NCI-H460 (cell line): Measurements from ENCODE around the gene OR4N2. TPM values are rescaled to one million over a fixed set of nuclear protein-coding genes. Genes with fewer than 3 reads are reported as not detected.
"Not testable (repeated sequence)": the region's sequence is repeated elsewhere in the genome, so short reads cannot be mapped to it uniquely, and the experiment has no call there.

Source experiments
- DNase-seq: peaks from one replicate; pipeline ENCODE4 v3.0.0-alpha.2; 2016; ENCODE audit warnings: low read depth; ENCODE audit errors: extremely low read depth
- polyA plus RNA-seq: library from polyadenylated mRNA; depleted of rRNA; stranded (reverse); fragments of >200 nt; gene quantifications from 2 replicates; pipeline ENCODE4 v1.2.3, GENCODE V29; 2014; cell fraction: nucleus; rRNA removed
- total RNA-seq: library from RNA; depleted of rRNA; stranded (reverse); fragments of >200 nt; shearing (Covaris generic); gene quantifications from 2 replicates; pipeline ENCODE4 v1.2.3, GENCODE V29; 2014; rRNA removed

The OR4N2 gene, protein sequence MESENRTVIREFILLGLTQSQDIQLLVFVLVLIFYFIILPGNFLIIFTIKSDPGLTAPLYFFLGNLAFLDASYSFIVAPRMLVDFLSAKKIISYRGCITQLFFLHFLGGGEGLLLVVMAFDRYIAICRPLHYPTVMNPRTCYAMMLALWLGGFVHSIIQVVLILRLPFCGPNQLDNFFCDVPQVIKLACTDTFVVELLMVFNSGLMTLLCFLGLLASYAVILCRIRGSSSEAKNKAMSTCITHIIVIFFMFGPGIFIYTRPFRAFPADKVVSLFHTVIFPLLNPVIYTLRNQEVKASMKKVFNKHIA
- not detected in 2 replicates for total RNA-seq
- polyA plus RNA-seq, result not detected in 2 replicates

DNA sequence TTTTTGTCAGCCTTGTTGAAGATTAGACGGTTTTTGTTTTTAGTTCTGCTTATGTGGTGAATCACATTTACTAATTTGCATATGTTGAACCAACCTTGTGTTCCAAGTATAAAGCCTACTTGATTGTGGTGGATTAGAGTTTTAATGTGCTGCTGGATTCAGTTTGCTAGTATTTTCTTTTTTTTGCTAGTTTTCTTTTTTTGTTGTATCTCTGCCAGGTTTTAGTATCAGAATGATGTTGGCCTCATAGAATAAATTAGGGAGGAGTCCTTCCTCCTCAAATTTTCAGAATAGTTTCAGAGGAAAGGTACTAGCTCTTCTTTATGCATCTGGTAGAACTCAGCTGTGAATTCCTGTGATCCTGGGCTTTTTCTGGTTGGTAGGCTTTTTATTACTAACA, at the start of gene OR4N2:
Gene OR4N2, plus strand, starts transcription at position 301 of the 400 bp plus-strand sequence. CDS start 23,679 bp downstream, outside the sequence.
- DNase-seq, result not testable (repeated sequence)

DNA sequence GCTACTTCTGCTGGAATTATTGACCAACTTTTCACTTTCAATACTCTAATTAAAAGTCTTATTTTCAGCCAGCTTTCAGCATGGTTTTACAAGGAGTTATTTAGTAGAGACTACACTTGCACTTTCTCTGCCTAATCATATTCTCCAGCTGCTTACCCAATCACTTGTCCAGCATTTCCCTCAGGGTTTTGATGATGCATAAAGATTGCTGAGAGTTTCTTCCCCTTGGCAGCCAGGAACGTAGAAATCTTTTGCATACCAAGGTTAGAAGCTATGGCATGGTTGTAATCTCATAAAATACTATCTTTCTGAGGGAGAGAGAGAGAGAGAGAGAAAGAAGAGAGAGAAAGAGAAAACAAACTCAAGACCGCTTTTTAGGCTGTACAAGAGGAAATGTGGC, 49.4 kb upstream of the OR4N2 start:
- no peak for DNase-seq

GRCh38 chr14:19771491-19771890, 32.1 kb upstream of the OR4N2 start:
- DNase-seq, result not testable (repeated sequence)

DNA sequence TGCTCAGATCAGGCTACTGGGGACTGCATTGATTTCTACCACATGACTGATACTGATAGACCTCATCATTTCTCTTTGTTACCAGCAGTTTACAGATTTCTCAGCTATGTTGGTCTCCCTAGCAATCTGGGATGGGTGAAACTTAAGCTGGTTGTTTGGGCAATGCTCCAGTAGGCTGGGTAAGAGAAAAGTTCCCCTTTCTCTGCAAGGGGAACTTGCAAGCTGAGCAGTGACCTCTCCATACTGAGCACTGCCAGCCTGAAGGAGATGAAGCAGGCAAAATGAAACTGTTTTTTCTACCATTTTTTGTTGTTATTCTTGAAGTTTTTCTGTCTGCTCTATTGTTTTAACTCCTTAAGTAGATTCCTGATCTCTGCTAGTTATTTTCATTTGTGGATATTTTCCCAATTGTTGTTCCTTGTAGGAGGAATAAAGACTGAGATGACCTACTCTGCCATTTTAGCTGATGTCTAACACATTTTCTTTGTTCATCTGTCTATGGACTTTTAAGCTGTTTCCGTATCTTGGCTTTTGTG, 31.6 kb upstream of the OR4N2 start:
- no peak for DNase-seq

GRCh38 chr14:19772454-19772853, 31.1 kb upstream of the OR4N2 start:
- DNase-seq, result not testable (repeated sequence)

DNA sequence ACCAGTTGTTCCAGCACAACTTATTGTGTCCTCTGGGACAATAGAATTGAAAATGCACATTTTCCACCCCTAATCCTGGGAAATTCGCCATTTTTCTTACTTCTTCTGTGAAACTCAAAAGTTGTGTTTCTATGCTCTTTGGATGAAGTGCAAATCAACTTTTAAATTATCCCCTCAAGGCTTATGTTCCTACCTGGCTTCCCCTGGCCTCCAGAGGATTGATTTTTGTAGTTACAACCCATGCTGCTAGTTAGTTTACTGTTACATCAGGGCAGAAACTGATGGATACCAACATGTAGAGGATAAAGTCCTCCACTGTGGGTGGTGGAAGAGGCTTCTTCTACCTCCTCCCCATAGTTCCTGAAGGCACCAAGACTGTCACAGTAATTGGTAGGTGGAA, 30.4 kb upstream of the OR4N2 start, which contains the start of gene OR4M1:
Gene OR4M1, plus strand, starts transcription at position 301 of the 400 bp plus-strand sequence. CDS start 6,819 bp downstream, outside the sequence.
- not testable (repeated sequence) for DNase-seq

DNA sequence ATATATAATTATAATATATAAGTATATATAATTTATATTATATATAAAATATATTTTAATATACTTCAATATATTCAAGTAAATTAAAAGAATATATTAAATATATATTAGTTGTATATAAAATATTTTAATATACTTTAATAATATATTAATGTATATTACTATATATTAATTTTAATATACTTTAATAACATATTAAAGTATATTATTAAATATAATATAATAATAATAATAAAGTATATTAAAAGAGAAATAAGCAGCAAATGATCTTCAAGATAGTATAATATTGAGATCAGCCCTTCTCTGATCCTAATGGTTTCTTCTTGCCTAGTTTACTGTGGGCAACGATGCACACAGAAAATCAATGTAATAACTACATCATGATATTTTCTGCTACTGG, 28.0 kb upstream of the OR4N2 start:
- no peak for DNase-seq

DNA sequence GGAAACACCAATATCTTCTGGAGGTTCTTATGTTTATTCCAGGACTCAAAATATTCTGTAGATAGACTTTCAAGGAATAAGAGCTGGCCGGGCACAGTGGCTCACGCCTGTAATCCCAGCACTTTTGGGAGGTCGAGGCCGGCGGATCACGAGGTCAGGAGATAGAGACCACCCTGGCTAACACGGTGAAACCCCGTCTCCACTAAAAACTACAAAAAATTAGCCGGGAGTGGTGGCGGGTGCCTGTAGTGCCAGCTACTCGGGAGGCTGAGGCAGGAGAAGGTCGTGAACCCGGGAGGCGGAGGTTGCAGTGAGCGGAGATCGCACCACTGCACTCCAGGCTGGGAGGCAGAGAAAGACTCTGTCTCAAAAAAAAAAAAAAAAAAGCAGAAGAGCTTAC, 17.7 kb upstream of the OR4N2 start:
- not testable (repeated sequence) for DNase-seq

DNA sequence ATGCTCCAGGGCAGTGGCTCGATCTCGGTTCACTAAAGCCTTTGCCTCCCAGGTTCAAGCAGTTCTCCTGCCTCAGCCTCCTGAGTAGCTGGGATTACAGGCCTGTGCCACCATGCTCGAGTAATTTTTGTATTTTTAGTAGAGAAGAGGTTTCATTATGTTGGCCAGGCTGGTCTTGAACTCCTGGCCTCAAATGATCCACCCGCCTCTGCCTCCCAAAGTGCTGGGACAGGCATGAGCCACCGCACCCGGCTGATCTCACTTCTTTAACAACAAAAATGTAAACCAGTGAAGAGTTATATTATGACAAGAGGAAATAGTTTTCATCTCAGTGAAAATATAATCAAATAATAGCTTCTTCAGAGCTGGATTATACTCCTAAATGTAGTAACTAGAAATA, 16.3 kb upstream of the OR4N2 start:
- DNase-seq, result not testable (repeated sequence)

- not testable (repeated sequence) for DNase-seq
These were observed 15.4 kb upstream of the OR4N2 start for GRCh38 chr14:19788150-19788549.

GRCh38 chr14:19796520-19797108, 7.0 kb upstream of the OR4N2 start:
- DNase-seq, result peak; percentile 6

DNA sequence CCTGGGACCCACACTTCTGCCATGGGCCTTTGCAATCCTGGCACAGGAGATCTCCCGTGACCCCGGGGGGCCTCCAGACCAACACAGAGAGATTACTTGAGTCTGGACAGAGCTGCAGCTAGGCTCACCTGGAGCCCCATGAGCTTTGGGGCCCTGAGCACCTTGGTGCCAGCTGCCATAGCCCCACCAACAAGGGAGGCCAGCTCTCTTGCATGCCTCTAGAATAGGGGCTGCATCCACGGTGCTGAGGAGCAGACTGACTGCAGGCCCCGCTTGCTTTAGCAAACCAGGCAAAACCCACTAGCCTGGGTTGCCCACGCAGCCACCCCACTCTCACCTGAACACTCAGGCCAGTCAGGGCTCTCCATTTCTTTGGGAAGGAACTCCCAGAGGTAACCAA, 3.7 kb upstream of the OR4N2 start:
- no peak for DNase-seq

- DNase-seq, result no peak
These were observed 3.1 kb upstream of the OR4N2 start for GRCh38 chr14:19800282-19801117.

DNA sequence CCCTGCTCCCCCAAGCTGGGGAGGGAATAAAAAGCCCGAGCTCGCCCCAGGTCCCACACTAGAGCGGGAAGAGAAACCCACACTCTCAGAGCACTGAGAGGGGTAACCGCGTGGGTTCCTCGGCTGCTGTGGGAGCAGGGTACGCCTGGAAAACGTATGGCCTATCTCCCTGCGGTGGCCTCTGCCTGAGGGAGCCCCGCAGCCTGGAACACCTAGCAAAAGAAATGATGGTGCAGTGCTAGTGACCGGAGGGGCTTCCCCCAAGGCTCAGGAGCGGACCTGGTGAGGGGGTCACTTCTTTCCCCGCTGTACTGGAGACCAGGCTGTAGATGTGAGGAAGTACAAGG, 2.5 kb upstream of the OR4N2 start:
- no peak for DNase-seq

- not testable (repeated sequence) for DNase-seq
These were observed 9.8 kb downstream of the OR4N2 start for GRCh38 chr14:19813171-19813920.

GRCh38 chr14:19819879-19820278, 16.3 kb downstream of the OR4N2 start:
- not testable (repeated sequence) for DNase-seq

GRCh38 chr14:19821016-19821415, 17.4 kb downstream of the OR4N2 start:
- not testable (repeated sequence) for DNase-seq

DNA sequence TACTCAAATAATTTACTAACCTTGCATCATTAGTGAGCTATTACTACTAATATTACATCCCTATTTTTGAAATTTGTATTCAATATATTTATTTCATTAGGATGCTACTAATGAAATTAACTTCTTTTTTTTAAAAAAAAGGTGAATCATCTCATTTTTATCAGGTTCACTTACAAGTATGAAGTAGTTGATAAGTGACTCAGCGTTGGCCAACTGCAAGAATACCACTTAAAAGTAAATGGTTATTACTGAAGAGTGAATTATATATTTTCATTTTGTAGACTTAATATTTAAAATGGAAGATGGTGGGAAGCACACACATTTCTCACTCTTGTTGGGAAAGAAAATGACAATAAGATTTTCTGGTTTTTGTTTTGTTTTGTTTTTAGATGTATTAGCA, 19.6 kb downstream of the OR4N2 start:
- DNase-seq, result no peak

DNA sequence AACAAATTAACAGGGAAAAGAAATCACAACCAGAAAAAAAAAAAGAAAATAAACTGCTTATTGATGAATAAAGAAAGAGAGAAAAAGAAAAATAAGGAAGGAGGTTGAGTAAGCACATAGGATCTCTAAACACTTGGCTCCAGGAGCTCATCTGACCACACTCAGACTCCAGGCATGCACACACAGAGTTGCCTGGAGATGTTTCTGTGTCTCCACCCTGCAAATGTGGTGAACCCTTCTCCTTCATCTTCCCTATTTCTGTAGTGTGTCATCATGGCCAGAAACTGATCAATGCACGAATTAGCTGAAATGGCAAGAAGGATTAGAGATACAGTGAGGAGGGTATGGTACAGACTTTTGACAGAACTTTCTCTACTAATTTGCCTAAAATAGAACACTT, 20.2 kb downstream of the OR4N2 start:
- DNase-seq, result no peak

DNA sequence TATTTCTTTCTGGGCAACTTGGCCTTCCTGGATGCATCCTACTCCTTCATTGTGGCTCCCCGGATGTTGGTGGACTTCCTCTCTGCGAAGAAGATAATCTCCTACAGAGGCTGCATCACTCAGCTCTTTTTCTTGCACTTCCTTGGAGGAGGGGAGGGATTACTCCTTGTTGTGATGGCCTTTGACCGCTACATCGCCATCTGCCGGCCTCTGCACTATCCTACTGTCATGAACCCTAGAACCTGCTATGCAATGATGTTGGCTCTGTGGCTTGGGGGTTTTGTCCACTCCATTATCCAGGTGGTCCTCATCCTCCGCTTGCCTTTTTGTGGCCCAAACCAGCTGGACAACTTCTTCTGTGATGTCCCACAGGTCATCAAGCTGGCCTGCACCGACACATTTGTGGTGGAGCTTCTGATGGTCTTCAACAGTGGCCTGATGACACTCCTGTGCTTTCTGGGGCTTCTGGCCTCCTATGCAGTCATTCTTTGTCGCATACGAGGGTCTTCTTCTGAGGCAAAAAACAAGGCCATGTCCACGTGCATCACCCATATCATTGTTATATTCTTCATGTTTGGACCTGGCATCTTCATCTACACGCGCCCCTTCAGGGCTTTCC, 24.2 kb downstream of the OR4N2 start:
- DNase-seq, result not testable (repeated sequence)
